DND-41 (cell line): ENCODE data around the gene ACADVL.
A peak's percentile ranks its signal among the peaks of the same experiment; 100 is the strongest.

Experiments used
- ATAC-seq: fragments of 200-7000 bp; cut with Tn5 transposase; 3 replicates; pipeline ENCODE4 v1.9.1; 2021; ENCODE audit warnings: low read depth; ENCODE audit not compliant: insufficient read depth
- DNase-seq: peaks from one replicate; pipeline ENCODE4 v3.0.0-alpha.2; 2020
- H2AFZ ChIP-seq: 2 replicates; pipeline ENCODE4 v1.6.0; 2012; ENCODE audit warnings: low read depth, low read length
- H3K27ac ChIP-seq: 2 replicates; pipeline ENCODE4 v1.5.1; 2012; ENCODE audit warnings: low read length, inconsistent platforms
- H3K27me3 ChIP-seq: fragments of 200-600 bp; sonication (generic); 2 replicates; pipeline ENCODE4 v1.6.0; 2012; ENCODE audit warnings: low read length, mild to moderate bottlenecking, inconsistent platforms; ENCODE audit not compliant: insufficient read depth, poor library complexity
- H3K36me3 ChIP-seq: 2 replicates; pipeline ENCODE4 v1.5.1; 2012; ENCODE audit warnings: low read length, inconsistent platforms; ENCODE audit not compliant: insufficient read depth
- H3K4me1 ChIP-seq: 2 replicates; pipeline ENCODE4 v1.5.1; 2012; ENCODE audit warnings: mild to moderate bottlenecking, low read length; ENCODE audit not compliant: insufficient read depth
- H3K4me2 ChIP-seq: 2 replicates; pipeline ENCODE4 v1.6.0; 2012; ENCODE audit warnings: mild to moderate bottlenecking, moderate library complexity, low read length, inconsistent platforms; ENCODE audit not compliant: insufficient read depth
- H3K4me3 ChIP-seq, 2 experiments: fragments of 200-600 bp in 1 of 2; shearing (Covaris generic) in 1 of 2; 2 replicates each; pipeline ENCODE4 v1.5.1; 2012 to 2016; ENCODE audit warnings: inconsistent platforms in 2 of 2, low read length in 2 of 2, mild to moderate bottlenecking in 2 of 2, low read depth in 1 of 2, moderate library complexity in 1 of 2
- H3K79me2 ChIP-seq: 2 replicates; pipeline ENCODE4 v1.6.0; 2012; ENCODE audit warnings: low read length, inconsistent platforms; ENCODE audit not compliant: insufficient read depth
- H3K9ac ChIP-seq: 2 replicates; pipeline ENCODE4 v1.6.0; 2012; ENCODE audit warnings: low read depth, mild to moderate bottlenecking, inconsistent platforms, low read length, moderate library complexity
- H3K9me3 ChIP-seq: 2 replicates; pipeline ENCODE4 v1.5.1; 2012; ENCODE audit warnings: low read length, moderate library complexity, mild to moderate bottlenecking, inconsistent platforms; ENCODE audit not compliant: insufficient read depth, severe bottlenecking
- H4K20me1 ChIP-seq: 2 replicates; pipeline ENCODE4 v1.6.0; 2012; ENCODE audit warnings: low read length; ENCODE audit not compliant: insufficient read depth
- EZH2 ChIP-seq: IDR thresholded peaks from 3 replicates; pipeline ENCODE4 v1.6.1; 2012; ENCODE audit warnings: borderline replicate concordance, low read depth, mild to moderate bottlenecking, moderate library complexity, low read length, inconsistent platforms; ENCODE audit not compliant: severe bottlenecking
- TF ChIP-seq, protein P1 (sequence below): IDR thresholded peaks from 2 replicates; pipeline ENCODE4 v1.5.1; 2012; ENCODE audit warnings: borderline replicate concordance, low read length, moderate library complexity, mild to moderate bottlenecking; ENCODE audit not compliant: poor library complexity, severe bottlenecking; ENCODE audit errors: extremely low read depth

Gene ACADVL

GRCh38 chr17:7220593-7221277 is 997 bp downstream of the ACADVL start:
- peak; percentile 63 for DNase-seq
- peak overlapping the region; percentile 62; the same call in 1 of the 2 replicates for H2AFZ ChIP-seq
- H3K27ac ChIP-seq: peak overlapping the region; percentile 91
- peak overlapping the region; percentile 67 to 85 for H3K4me3 ChIP-seq
- peaks cover 35% of the 10 kb centered on the region for H4K20me1 ChIP-seq
- H3K9me3 ChIP-seq: no peaks in the 10 kb centered on the region
- ATAC-seq: peak; percentile 55
- TF ChIP-seq EZH2: no peak
- TF ChIP-seq, protein P1, sequence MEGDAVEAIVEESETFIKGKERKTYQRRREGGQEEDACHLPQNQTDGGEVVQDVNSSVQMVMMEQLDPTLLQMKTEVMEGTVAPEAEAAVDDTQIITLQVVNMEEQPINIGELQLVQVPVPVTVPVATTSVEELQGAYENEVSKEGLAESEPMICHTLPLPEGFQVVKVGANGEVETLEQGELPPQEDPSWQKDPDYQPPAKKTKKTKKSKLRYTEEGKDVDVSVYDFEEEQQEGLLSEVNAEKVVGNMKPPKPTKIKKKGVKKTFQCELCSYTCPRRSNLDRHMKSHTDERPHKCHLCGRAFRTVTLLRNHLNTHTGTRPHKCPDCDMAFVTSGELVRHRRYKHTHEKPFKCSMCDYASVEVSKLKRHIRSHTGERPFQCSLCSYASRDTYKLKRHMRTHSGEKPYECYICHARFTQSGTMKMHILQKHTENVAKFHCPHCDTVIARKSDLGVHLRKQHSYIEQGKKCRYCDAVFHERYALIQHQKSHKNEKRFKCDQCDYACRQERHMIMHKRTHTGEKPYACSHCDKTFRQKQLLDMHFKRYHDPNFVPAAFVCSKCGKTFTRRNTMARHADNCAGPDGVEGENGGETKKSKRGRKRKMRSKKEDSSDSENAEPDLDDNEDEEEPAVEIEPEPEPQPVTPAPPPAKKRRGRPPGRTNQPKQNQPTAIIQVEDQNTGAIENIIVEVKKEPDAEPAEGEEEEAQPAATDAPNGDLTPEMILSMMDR: peak; percentile 73
- peak overlapping the region; percentile 89 for H3K9ac ChIP-seq
- H3K27me3 ChIP-seq: no peaks in the 10 kb centered on the region
- H3K4me2 ChIP-seq: peak overlapping the region; percentile 88
- peaks cover 61% of the 10 kb centered on the region for H3K4me1 ChIP-seq
- H3K79me2 ChIP-seq: peaks cover 39% of the 10 kb centered on the region
- peaks cover 50% of the 10 kb centered on the region for H3K36me3 ChIP-seq

DNA sequence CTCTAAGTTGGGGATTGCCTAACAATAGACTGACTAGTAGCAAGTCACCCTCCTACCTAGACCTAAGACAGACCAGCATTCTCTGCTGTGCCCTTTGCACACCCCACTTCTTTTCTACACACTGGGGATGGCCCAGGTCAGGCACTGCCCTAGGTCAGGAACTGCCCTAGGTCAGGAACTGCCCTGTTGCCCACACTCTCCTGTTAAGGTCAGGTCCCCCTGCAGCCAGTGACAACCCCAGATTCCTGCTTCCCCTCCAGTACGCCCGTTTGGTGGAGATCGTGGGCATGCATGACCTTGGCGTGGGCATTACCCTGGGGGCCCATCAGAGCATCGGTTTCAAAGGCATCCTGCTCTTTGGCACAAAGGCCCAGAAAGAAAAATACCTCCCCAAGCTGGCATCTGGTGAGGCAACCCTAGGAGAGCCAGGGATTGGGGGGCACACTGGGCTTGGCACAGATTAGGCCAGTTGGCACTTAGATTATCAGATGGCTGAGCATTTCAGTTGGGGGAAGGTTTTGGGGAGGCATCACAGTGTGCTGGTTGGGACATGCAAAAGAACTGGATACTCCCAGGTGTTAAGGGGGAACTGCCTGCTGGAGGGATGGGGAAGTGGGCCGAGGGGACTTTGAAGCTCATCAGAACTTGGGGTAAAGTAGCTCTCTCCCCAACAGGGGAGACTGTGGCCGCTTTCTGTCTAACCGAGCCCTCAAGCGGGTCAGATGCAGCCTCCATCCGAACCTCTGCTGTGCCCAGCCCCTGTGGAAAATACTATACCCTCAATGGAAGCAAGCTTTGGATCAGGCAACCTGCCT is 1.7 kb downstream of the ACADVL start:
- Histone ChIP-seq H3K4me2 (peak overlapping the region; percentile 88), H3K27me3 (no peaks in the 10 kb centered on the region), H3K36me3 (peaks cover 57% of the 10 kb centered on the region), H3K27ac (peak overlapping the region; percentile 91), H2AFZ (no peak overlapping the region), H3K9me3 (no peaks in the 10 kb centered on the region), H3K4me3 (peak overlapping the region in 1 of 2 experiments; percentile 85; a peak in 1 of 4 replicates), H4K20me1 (peaks cover 35% of the 10 kb centered on the region), H3K9ac (peak overlapping the region; percentile 89), H3K79me2 (peaks cover 32% of the 10 kb centered on the region), H3K4me1 (peaks cover 53% of the 10 kb centered on the region)
- no peak for TF ChIP-seq EZH2
- TF ChIP-seq, protein P1: no peak
- peak; percentile 3; the same call in 1 of the 3 replicates for ATAC-seq
- no peak for DNase-seq

- Histone ChIP-seq H3K79me2 (peaks cover 26% of the 10 kb centered on the region), H3K27me3 (no peaks in the 10 kb centered on the region), H3K4me3 (no peak overlapping the region), H2AFZ (no peak overlapping the region), H3K27ac (0 out of 2 replicates have a peak overlapping the region, but pooled peaks have one; percentile 5), H3K36me3 (peaks cover 66% of the 10 kb centered on the region), H3K4me1 (peaks cover 47% of the 10 kb centered on the region), H3K9ac (no peak overlapping the region), H3K9me3 (no peaks in the 10 kb centered on the region), H3K4me2 (peak overlapping the region; percentile 88; the same call in 1 of the 2 replicates), H4K20me1 (peaks cover 36% of the 10 kb centered on the region)
- ATAC-seq (no peak), DNase-seq (no peak)
- TF ChIP-seq, protein P1: no peak
- TF ChIP-seq EZH2: no peak
Measured at GRCh38 chr17:7222093-7222971, 2.6 kb downstream of the ACADVL start.
